Vagina (tissue), 2 donors: ENCODE results near the gene KRTAP10-5.

Experiments used
- POLR2A ChIP-seq, 2 donors: fragments of 450-650 bp; IDR thresholded peaks; one replicate each; pipeline ENCODE4 v1.6.1; 2017; ENCODE audit warnings: antibody characterized with exemption in 2 of 2, mild to moderate bottlenecking in 2 of 2, moderate library complexity in 2 of 2
- POLR2AphosphoS5 ChIP-seq, 2 donors: sonication (generic); formaldehyde crosslinking; IDR thresholded peaks; one replicate each; pipeline ENCODE4 v1.9.0; 2017; ENCODE audit warnings: antibody characterized with exemption in 2 of 2, mild to moderate bottlenecking in 2 of 2, low read depth in 1 of 2; ENCODE audit not compliant: insufficient read depth in 1 of 2
- TF ChIP-seq, protein P1 (sequence below), 3 experiments: fragments of 450-650 bp in 2 of 3; fragments of 200-600 bp in 1 of 3; sonication (generic) in 1 of 3; IDR thresholded peaks; one replicate each; pipeline ENCODE4 v1.5.1; 2017 to 2019; ENCODE audit warnings: antibody characterized with exemption in 3 of 3, mild to moderate bottlenecking in 2 of 3, moderate library complexity in 2 of 3

DNA sequence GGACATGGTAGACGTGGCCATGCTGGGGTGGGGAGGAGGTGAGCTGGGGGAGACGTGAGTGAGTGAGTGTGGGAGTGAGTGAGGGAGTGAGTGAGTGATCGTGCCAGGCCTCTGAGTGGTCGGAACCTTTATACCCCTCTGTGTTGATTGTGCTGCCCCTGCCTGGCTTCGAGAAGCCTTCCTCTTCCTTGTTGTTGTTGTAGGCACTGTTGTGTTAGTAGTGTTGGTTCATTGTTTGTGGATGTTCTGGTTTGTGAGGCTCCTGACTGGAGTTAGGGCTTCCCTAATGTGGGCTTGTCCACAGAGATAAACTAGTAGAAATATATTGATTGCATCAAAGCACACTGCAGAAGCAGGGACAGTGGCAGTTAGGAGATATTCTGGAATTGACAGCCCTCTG, 21.7 kb downstream of the KRTAP10-5 start, which contains the start of gene KRTAP10-3:
- TF ChIP-seq, protein P1, sequence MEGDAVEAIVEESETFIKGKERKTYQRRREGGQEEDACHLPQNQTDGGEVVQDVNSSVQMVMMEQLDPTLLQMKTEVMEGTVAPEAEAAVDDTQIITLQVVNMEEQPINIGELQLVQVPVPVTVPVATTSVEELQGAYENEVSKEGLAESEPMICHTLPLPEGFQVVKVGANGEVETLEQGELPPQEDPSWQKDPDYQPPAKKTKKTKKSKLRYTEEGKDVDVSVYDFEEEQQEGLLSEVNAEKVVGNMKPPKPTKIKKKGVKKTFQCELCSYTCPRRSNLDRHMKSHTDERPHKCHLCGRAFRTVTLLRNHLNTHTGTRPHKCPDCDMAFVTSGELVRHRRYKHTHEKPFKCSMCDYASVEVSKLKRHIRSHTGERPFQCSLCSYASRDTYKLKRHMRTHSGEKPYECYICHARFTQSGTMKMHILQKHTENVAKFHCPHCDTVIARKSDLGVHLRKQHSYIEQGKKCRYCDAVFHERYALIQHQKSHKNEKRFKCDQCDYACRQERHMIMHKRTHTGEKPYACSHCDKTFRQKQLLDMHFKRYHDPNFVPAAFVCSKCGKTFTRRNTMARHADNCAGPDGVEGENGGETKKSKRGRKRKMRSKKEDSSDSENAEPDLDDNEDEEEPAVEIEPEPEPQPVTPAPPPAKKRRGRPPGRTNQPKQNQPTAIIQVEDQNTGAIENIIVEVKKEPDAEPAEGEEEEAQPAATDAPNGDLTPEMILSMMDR (IDR thresholded peaks at IDR 0.05) = no peak
- TF ChIP-seq POLR2A (IDR thresholded peaks at IDR 0.05) = no peak
- TF ChIP-seq POLR2AphosphoS5 (IDR thresholded peaks at IDR 0.05; ENCODE audit: insufficient read depth in 1 of 2, low read depth in 1 of 2) = no peak
